GM12875 (cell line): ENCODE data around the gene INO80C.
A peak's percentile ranks its signal among the peaks of the same experiment; 100 is the strongest.

ENCODE experiments used
- H3K4me3 ChIP-seq: one replicate; pipeline ENCODE4 v1.5.1; 2011; ENCODE audit warnings: low read depth, low read length, control low read depth
- CTCF ChIP-seq: IDR thresholded peaks from 2 replicates; pipeline ENCODE4 v1.5.1; 2011; ENCODE audit warnings: low read depth, mild to moderate bottlenecking, control low read depth, inconsistent platforms, low read length, moderate library complexity, borderline replicate concordance; ENCODE audit not compliant: insufficient read depth

INO80C gene

DNA sequence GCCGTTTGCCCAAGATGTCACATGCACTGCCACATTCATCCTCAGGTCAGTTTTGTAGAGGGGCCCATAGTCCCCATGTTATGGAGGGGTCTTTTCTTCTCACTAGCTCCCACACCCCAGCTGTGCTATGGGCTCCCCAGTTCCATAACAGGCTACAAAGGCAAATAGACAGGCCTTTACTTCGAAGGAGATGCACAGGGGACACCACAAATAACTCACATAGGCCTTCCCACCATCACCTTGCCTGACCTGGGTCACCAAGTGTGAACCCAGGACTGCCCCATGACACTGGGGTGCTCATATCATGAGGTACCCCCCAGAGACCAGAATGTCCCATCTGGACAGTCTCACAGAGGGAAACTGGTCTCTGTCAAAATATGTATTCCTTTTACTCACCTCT, 15.0 kb upstream of the INO80C start:
- no peak for TF ChIP-seq CTCF
- H3K4me3 ChIP-seq: no peak overlapping the region

DNA sequence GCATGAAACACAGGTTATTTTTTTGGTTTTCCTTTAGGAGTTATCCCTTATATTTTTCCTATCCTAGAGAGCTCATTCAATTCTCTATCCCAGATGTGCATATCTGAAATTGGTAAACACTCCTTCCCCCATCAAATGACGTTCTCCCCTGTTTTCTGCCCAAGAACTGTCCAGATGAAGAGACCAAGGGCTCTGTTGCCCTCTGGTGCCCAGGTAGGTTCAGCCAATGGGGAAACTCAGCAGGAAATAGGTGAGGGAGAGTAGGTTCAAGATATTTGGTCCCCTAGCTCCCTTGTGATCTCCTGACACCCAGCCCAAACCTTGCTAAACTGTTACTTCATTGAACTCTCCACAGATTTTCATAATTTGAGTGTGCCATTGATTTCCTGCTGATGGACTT, 14.1 kb upstream of the INO80C start:
- peak; percentile 18; the same call in 1 of the 2 replicates for TF ChIP-seq CTCF
- H3K4me3 ChIP-seq: no peak overlapping the region

DNA sequence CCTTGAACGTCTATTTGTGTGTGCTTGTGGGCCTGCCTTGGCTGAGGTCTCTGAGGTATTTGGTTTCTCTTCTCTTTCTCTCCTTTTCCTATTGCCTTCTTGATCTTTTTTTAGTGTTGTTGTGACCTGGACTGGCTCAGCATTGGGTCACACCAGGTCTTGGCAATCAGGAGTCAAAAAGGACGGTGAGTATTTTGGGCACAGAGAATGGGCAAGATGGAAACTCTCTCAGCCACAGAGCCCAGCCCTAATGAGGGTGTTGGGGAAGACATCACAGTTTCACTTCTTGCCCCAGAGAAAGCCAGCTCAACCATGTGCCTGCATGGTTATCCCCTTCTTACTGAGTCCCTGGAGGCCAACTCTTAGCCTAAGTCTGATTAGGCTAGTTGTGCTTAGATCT, 13.7 kb upstream of the INO80C start:
- no peak overlapping the region for H3K4me3 ChIP-seq
- no peak for TF ChIP-seq CTCF

DNA sequence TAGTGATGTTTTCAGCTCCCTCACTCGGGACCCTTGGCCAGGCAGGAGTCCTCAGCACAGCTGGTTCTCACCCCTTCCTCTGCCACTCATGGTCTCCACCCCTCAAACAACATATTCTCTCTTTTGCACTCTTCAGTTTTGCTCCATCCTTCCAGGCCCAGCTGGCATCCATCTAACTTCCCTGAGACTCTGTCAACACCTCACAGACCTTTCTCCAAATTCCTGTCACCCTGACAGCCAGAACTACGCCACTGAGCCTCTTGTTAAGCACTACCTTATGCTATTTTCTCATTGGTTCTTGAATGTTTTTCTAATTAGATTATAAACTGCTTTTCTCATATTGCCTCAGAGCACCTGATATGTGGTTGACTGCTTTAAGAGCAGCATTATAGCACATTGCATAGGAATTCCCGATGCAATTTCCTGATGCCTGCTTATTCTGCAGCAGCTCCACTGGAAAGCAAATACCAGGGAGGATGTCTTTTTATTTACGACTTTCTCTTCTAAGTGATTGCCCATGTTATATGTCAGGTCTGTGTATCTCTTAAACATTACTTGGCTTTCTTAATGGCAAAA, 12.4 kb upstream of the INO80C start:
- no peak for TF ChIP-seq CTCF
- H3K4me3 ChIP-seq: no peak overlapping the region

- no peak overlapping the region for H3K4me3 ChIP-seq
- TF ChIP-seq CTCF: no peak
Measured at GRCh38 chr18:35508746-35509338, 11.1 kb upstream of the INO80C start.

- no peak overlapping the region for H3K4me3 ChIP-seq
- no peak for TF ChIP-seq CTCF
Measured at GRCh38 chr18:35508030-35508429, 10.3 kb upstream of the INO80C start.

DNA sequence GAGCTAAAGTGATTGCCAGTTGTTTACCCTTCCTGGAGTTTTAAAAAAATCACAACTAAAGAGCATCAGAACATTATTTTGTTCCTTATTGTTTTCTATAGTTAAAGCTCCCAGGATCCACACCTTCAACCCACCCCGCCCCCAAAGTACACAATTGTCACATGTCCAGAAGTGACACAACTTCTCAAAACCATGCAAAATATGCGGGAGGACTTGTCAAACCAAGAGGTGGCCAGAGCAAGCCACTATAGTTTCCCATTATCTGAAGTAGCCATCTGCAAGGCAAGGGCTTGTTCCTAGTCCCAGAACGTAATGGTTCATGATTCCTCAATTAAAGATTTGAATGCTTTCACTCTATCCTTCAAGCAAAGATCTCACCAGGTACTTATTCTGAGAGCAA, 9.9 kb upstream of the INO80C start:
- no peak for TF ChIP-seq CTCF
- no peak overlapping the region for H3K4me3 ChIP-seq
